Esophagus muscularis mucosa (tissue), 4 donors: ENCODE measurements around the gene BCL2L11.

Experiments
- CTCF ChIP-seq, 3 experiments: fragments of 200-600 bp in 2 of 3; fragments of 450-650 bp in 1 of 3; sonication (generic) in 2 of 3; IDR thresholded peaks; one replicate each; pipeline ENCODE4 v1.5.1; 2017 to 2019; ENCODE audit warnings: antibody characterized with exemption in 3 of 3, mild to moderate bottlenecking in 2 of 3, moderate library complexity in 1 of 3
- EP300 ChIP-seq: sonication (generic); formaldehyde crosslinking; IDR thresholded peaks from one replicate; pipeline ENCODE4 v1.6.1; 2017; ENCODE audit warnings: antibody characterized with exemption
- POLR2AphosphoS5 ChIP-seq, 2 donors: sonication (generic); formaldehyde crosslinking; IDR thresholded peaks; one replicate each; pipeline ENCODE4 v1.6.1; 2017; ENCODE audit warnings: antibody characterized with exemption in 2 of 2

GRCh38 chr2:111202266-111203040 lies 81.7 kb downstream of the BCL2L11 start:
- no peak for TF ChIP-seq CTCF (IDR thresholded peaks at IDR 0.05)
- TF ChIP-seq EP300, result no peak
- TF ChIP-seq POLR2AphosphoS5 (IDR thresholded peaks at IDR 0.05), result no peak
